Heart left ventricle (tissue), 16 donors: ENCODE measurements around the gene CTBP1. TPM values are rescaled to one million over a fixed set of nuclear protein-coding genes. Genes with fewer than 3 reads are reported as not detected.

Experiments
- ATAC-seq, 4 donors: fragments of 200-7000 bp; cut with Tn5 transposase; one replicate each; pipeline ENCODE4 v1.9.1; 2020 to 2022; ENCODE audit warnings: moderate library complexity in 4 of 4, mild to moderate bottlenecking in 3 of 4, moderate number of reproducible peaks in 1 of 4
- DNase-seq, 5 donors: peaks; one replicate each; pipeline ENCODE4 v3.0.0-alpha.2; 2020
- H3K27ac ChIP-seq, 12 donors: fragments of 200-600 bp; sonication (generic) in 4 of 12; one replicate each; pipeline versions ENCODE4 v1.5.0 to v1.8.0; 2016 to 2022; ENCODE audit warnings: mild to moderate bottlenecking in 2 of 12
- H3K27me3 ChIP-seq, 9 donors: fragments of 200-600 bp; sonication (generic) in 2 of 9; one replicate each; pipeline versions ENCODE4 v1.5.1 to v1.8.0; 2016 to 2022; ENCODE audit warnings: mild to moderate bottlenecking in 3 of 9
- H3K36me3 ChIP-seq, 9 donors: fragments of 200-600 bp; sonication (generic) in 2 of 9; one replicate each; pipeline versions ENCODE4 v1.5.0 to v1.8.0; 2018 to 2022; ENCODE audit warnings: mild to moderate bottlenecking in 2 of 9
- H3K4me1 ChIP-seq, 12 donors: fragments of 200-600 bp; sonication (generic) in 4 of 12; one replicate each; pipeline versions ENCODE4 v1.5.0 to v1.8.0; 2016 to 2022; ENCODE audit warnings: mild to moderate bottlenecking in 3 of 12
- H3K4me3 ChIP-seq, 12 donors: fragments of 200-600 bp; sonication (generic) in 4 of 12; one replicate each; pipeline versions ENCODE4 v1.5.0 to v1.8.0; 2017 to 2022; ENCODE audit warnings: mild to moderate bottlenecking in 9 of 12, moderate library complexity in 4 of 12
- H3K9me3 ChIP-seq, 12 donors: fragments of 200-600 bp; sonication (generic) in 4 of 12; one replicate each; pipeline versions ENCODE4 v1.5.0 to v1.8.0; 2016 to 2022; ENCODE audit warnings: mild to moderate bottlenecking in 1 of 12
- POLR2A ChIP-seq, 2 donors: fragments of 450-650 bp; IDR thresholded peaks; one replicate each; pipeline ENCODE4 v1.6.1; 2017; ENCODE audit warnings: antibody characterized with exemption in 2 of 2, mild to moderate bottlenecking in 2 of 2, moderate library complexity in 2 of 2
- WGBS, 4 donors: extraction: QIAGEN DNeasy Blood & Tissue Kit in 2 of 4; methylation state at CpG; one replicate each; pipeline versions ENCODE4 v1.1.5 to v1.1.7; 2013 to 2018; 5-methylcytosine and 5-hydroxymethylcytosine counted together
- intact Hi-C, 10 donors: fragments of 100-400 bp; cut with DNase I; formaldehyde crosslinking; loops; one replicate each; pipeline versions ENCODE4 v1.11.1 to v1.14.2; 2022
- polyA plus RNA-seq, 2 donors: library from polyadenylated mRNA; stranded (reverse); fragments of 200-250 nt; gene quantifications; one replicate each; pipeline ENCODE4 v1.2.3, GENCODE V29; 2013
- total RNA-seq, 9 donors: library from RNA; depleted of rRNA in 2 of 9; stranded (reverse); fragments of >200 nt in 2 of 9; fragmentation: NEBNext Ultra II Directional in 3 of 9; extraction: Animal tissue kit (Norgen Biotek cat#: 25700) in 3 of 9; gene quantifications; one replicate each; pipeline versions ENCODE4 v1.1.0 to v1.2.4, GENCODE V29; 2016 to 2023
- TF ChIP-seq, protein P1 (sequence below), 12 donors: fragments of 200-600 bp; sonication (generic) in 4 of 12; IDR thresholded peaks; one replicate each; pipeline versions ENCODE4 v1.5.0 to v1.8.0; 2018 to 2022; ENCODE audit warnings: antibody characterized with exemption in 12 of 12, mild to moderate bottlenecking in 5 of 12
- donor health status: ischemic (EF 13 %, LVEDD 7.1; RV severe dilation, severe dysfunction).
- donor health status: healthy with polysubstance abuse.
- donor health status: DM: no; HTN: yes; CAD: no.
- donor health status: DM: no; HTN: no; CAD: no.
- donor health status: ischemic (EF 25% LVEDD 6.9; RV normal size, moderate dysfunction).
- donor health status: ischemic (EF 25% LVEDD 5.7; RV mildly dilated, moderate dysfunction).
- donor health status: healthy.
- donor health status: DM: yes; HTN: yes; CAD: no.
- donor health status: ischemic (EF 35%, LVEDD 5.7; RV mildly dilated, moderate dysfunction).
- donor health status: nonischemic (EF 11% LVEDD 7.7; RV severe dilation, severe dysfunction).
- donor health status: DM: yes; HTN: yes; CAD: no.
- donor health status: PGD.
- donor health status: ischemic (EF 29% LVEDD 5.4; RV normal size, mild dysfunction).
- donor health status: nonischemic (EF 23%, LVEDD 6.1; RV moderate dilation, normal function).

Gene CTBP1
- total and polyA plus RNA-seq, 11 donors, result 92.0 to 165 (median 128) TPM

DNA sequence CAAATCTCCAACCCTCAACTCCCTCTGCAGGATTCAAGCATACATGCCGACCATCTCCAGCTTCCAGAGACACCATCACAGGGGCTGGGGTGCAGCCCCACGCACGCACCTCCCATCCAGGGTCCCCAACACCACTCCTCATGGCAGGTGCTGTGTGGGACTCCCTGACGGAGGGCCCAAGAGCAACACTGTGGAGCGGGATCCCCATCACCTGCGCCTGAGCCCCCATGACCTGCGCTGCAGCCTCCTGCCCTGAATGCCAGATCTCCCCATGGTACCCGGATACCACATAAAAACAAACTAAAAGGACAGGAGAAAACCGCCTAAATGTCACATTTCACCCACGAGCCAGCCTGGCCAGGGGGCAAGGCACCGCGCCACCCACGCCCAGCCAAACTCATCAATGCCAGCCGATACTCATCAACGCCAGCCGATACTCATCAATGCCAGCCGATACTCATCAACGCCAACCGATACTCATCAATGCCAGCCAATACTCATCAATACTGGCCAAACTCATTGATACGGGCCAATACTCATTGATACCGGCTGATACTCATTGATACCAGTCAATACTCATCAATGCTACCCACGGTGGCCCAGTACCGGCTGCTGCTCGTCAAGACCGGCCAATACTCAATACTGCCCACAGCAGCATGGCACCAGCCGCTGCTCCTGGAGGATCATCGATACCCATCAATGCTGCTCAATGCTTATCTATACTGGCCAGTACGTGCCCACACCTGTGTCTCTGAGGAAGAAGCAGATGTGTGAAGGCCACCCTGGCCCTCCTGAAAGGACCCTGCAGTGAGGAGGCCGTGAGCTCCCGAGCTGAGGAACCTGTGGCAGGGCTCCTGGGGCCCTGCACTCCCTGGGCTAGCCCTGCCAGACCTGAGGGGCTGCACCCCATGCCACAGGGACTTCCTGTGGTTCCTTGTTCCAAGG, 6.2 kb downstream of the CTBP1 start:
- no peak for ATAC-seq
- Histone ChIP-seq H3K4me3 (no peak overlapping the region), H3K9me3 (no peaks in the 10 kb centered on the region), H3K36me3 (peaks cover 0 to 35% (median 30%) of the 10 kb centered on the region in 9 donors), H3K27me3 (no peaks in the 10 kb centered on the region), H3K4me1 (peaks cover 4 to 72% (median 60%) of the 10 kb centered on the region in 12 donors), H3K27ac (no peak overlapping the region)
- DNase-seq, result peak in 1 of 5 donors; percentile 7
- WGBS, 4 donors, result 92 to 94% (median 93%) methylated on average over 28 to 30 of the region's 30 CpGs
- TF ChIP-seq, protein P1, sequence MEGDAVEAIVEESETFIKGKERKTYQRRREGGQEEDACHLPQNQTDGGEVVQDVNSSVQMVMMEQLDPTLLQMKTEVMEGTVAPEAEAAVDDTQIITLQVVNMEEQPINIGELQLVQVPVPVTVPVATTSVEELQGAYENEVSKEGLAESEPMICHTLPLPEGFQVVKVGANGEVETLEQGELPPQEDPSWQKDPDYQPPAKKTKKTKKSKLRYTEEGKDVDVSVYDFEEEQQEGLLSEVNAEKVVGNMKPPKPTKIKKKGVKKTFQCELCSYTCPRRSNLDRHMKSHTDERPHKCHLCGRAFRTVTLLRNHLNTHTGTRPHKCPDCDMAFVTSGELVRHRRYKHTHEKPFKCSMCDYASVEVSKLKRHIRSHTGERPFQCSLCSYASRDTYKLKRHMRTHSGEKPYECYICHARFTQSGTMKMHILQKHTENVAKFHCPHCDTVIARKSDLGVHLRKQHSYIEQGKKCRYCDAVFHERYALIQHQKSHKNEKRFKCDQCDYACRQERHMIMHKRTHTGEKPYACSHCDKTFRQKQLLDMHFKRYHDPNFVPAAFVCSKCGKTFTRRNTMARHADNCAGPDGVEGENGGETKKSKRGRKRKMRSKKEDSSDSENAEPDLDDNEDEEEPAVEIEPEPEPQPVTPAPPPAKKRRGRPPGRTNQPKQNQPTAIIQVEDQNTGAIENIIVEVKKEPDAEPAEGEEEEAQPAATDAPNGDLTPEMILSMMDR (IDR thresholded peaks at IDR 0.05), result no peak
- no peak for TF ChIP-seq POLR2A (IDR thresholded peaks at IDR 0.05)
- intact Hi-C loops, result loop anchor here in 3 of 10 donors (5.0 to 10.0 kb wide), 3 partner anchors 35 to 78 kb away; no protein-coding TSS in a partner anchor

DNA sequence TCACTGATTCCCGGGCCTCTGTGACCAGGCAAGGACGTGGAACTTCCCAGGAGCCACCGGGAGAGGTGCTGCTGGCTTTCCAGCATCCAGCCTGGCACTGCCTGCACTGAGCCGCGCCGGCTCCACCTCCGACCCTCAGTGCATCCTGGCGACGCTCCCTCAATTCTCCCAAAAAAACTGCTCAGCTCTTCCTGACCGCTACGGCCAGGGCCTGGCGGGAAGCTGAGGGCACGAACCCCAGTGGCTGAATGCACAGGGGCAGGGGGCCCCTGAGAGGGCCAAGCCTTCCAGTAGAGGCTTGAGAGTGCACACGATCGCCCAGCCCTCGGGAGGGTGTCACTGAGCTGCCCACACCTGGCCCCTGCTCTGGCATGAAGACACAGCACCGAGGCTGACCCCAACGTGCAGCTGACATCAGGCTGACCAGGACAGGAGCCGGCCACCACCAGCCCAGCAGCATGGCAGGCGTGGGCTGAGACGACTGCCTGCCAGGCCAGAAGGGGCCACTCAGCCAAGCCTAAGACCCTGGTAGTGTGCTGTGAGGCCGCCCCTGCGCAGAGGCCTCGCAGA, 6.9 kb downstream of the CTBP1 start:
- H3K27me3 ChIP-seq, result no peaks in the 10 kb centered on the region
- intact Hi-C loops, result loop anchor here in 3 of 10 donors (5.0 to 10.0 kb wide), 3 partner anchors 35 to 77 kb away; no protein-coding TSS in a partner anchor
- no peaks in the 10 kb centered on the region for H3K9me3 ChIP-seq
- H3K4me1 ChIP-seq, result peaks cover 4 to 65% (median 56%) of the 10 kb centered on the region in 12 donors
- DNase-seq (peak in 1 of 5 donors; percentile 55), ATAC-seq (no peak)
- peaks cover 0 to 40% (median 31%) of the 10 kb centered on the region in 9 donors for H3K36me3 ChIP-seq
- no peak overlapping the region for H3K27ac ChIP-seq
- 72 to 75% (median 73%) methylated on average over 20 to 24 of the region's 24 CpGs for WGBS, 4 donors
- TF ChIP-seq, protein P1 (IDR thresholded peaks at IDR 0.05), result no peak
- no peak for TF ChIP-seq POLR2A (IDR thresholded peaks at IDR 0.05)
- no peak overlapping the region for H3K4me3 ChIP-seq

DNA sequence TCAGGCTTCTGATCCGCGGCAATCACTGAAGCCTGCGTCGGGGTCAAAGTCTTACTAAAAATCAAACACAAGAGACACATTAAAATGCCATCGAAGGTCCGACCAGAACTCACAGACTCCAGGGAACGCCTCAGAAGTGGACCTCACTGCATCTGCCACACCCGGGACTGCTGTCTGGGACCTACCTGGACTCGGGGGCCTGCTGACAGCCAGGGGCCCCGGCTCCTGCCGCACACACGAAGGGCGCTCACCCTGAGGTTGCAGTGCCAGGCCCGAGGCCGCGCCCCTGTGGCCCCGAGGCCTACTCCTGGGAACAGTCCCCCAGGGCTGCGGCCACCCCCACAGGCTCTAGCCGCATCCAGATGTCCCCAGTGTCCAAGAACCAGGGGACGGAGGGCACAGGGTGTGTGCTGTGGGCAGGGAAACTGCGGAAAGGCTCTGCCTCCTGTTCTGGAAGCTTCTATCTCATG, 7.4 kb downstream of the CTBP1 start:
- TF ChIP-seq, protein P1 (IDR thresholded peaks at IDR 0.05), result no peak
- no peak for TF ChIP-seq POLR2A (IDR thresholded peaks at IDR 0.05)
- DNase-seq (peak in 2 of 5 donors; percentile 5 to 57), ATAC-seq (no peak)
- intact Hi-C loops, result loop anchor here in 3 of 10 donors (5.0 to 10.0 kb wide), 3 partner anchors 34 to 77 kb away; no protein-coding TSS in a partner anchor
- Histone ChIP-seq H3K27me3 (no peaks in the 10 kb centered on the region), H3K4me3 (no peak overlapping the region), H3K36me3 (peaks cover 0 to 44% (median 32%) of the 10 kb centered on the region in 9 donors), H3K27ac (no peak overlapping the region), H3K4me1 (peaks cover 4 to 60% (median 50%) of the 10 kb centered on the region in 12 donors), H3K9me3 (no peaks in the 10 kb centered on the region)
- WGBS, 4 donors, result 88 to 91% (median 90%) methylated on average over 13 to 21 of the region's 21 CpGs
